K562 (cell line): Measurements from ENCODE around the gene GLIS1. TPM values are rescaled to one million over a fixed set of nuclear protein-coding genes. Genes with fewer than 3 reads are reported as not detected.

Experiments used
- ATAC-seq: fragments of 200-7000 bp; cut with Tn5 transposase; 3 replicates; pipeline ENCODE4 v1.9.1; 2020; ENCODE audit warnings: moderate library complexity
- BruUV-seq: library from RNA; stranded (reverse); fragments of 400-500 nt; replicated peaks from 2 replicates; lab custom pipeline; 2021; lab: Mats Ljungman, UMichigan
- CTCF ChIA-PET: fragments of 300-600 bp; formaldehyde crosslinking; extraction: SDS; loops from one replicate; lab custom pipeline; 2021; ENCODE audit warnings: low intra/inter-chr PET ratio; lab: Yijun Ruan, JAX
- POLR2A ChIA-PET: fragments of 300-600, 350-650 bp; sonication (Branson Sonifier 250); formaldehyde crosslinking; extraction: SDS; loops from one replicate; lab custom pipeline; 2021; ENCODE audit warnings: antibody characterized with exemption, inconsistent platforms; lab: Yijun Ruan, JAX
- DNase-seq, 4 experiments: peaks; one replicate each; pipeline versions ENCODE4 v3.0.0 to v3.0.0-alpha.2; 2011 to 2018; ENCODE audit warnings: low spot score in 3 of 4, mixed read lengths in 3 of 4; ENCODE audit errors: extremely low read depth in 1 of 4
- FAIRE-seq: peaks from 2 replicates; lab custom pipeline; 2011; peaks lifted over from hg19 to GRCh38; lab: Jason Lieb, UNC
- H2AFZ ChIP-seq: 2 replicates; pipeline ENCODE4 v1.6.0; 2011; ENCODE audit warnings: low read depth, low read length, control low read depth, inconsistent platforms
- H3K27ac ChIP-seq: fragments of 200-600 bp; 3 replicates; pipeline ENCODE4 v1.8.0; 2011; ENCODE audit warnings: low read depth, mild to moderate bottlenecking, control low read depth, inconsistent platforms, low read length, moderate library complexity, mixed read lengths; ENCODE audit errors: extremely low read depth
- H3K27me3 ChIP-seq, 2 experiments: fragments of 300-600 bp in 1 of 2; 2 replicates in 1 of 2; 3 replicates in 1 of 2; pipeline versions ENCODE4 v1.6.0 to v1.8.0; 2011; ENCODE audit warnings: inconsistent platforms in 2 of 2, low read length in 2 of 2, mild to moderate bottlenecking in 1 of 2, mixed read lengths in 1 of 2, moderate library complexity in 1 of 2; ENCODE audit not compliant: control insufficient read depth in 2 of 2, insufficient read depth in 2 of 2
- H3K36me3 ChIP-seq: fragments of 300-600 bp; 3 replicates; pipeline ENCODE4 v1.8.0; 2011; ENCODE audit warnings: mild to moderate bottlenecking, low read length, inconsistent platforms; ENCODE audit not compliant: control insufficient read depth, insufficient read depth
- H3K4me1 ChIP-seq, 2 experiments: fragments of 200-600 bp in 1 of 2; replicated peaks in 1 of 2; 2 replicates in 1 of 2; 3 replicates in 1 of 2; pipeline versions ENCODE4 v1.5.1 to v1.8.0; 2011; ENCODE audit warnings: inconsistent platforms in 2 of 2, low read length in 2 of 2, mild to moderate bottlenecking in 1 of 2, mixed read lengths in 1 of 2, moderate library complexity in 1 of 2; ENCODE audit not compliant: control insufficient read depth in 2 of 2, insufficient read depth in 2 of 2
- H3K4me2 ChIP-seq: 2 replicates; pipeline ENCODE4 v1.6.1; 2011; ENCODE audit warnings: low read length, control low read depth, inconsistent platforms, mixed read lengths; ENCODE audit not compliant: insufficient read depth
- H3K4me3 ChIP-seq: fragments of 200-600 bp; sonication (generic), shearing (Covaris generic); 2 replicates; pipeline ENCODE4 v1.5.1; 2016; ENCODE audit warnings: control low read depth, inconsistent platforms
- H3K79me2 ChIP-seq: fragments of 200-600 bp; 3 replicates; pipeline ENCODE4 v1.8.0; 2011; ENCODE audit warnings: low read length, inconsistent platforms; ENCODE audit not compliant: control insufficient read depth, insufficient read depth
- H3K9ac ChIP-seq, 2 experiments: 2 replicates each; pipeline versions ENCODE4 v1.6.0 to v1.6.1; 2011; ENCODE audit warnings: low read depth in 2 of 2, low read length in 2 of 2, control low read depth in 1 of 2, inconsistent platforms in 1 of 2, mild to moderate bottlenecking in 1 of 2, mixed read lengths in 1 of 2; ENCODE audit not compliant: insufficient read depth in 1 of 2
- H3K9me1 ChIP-seq: one replicate; pipeline ENCODE4 v1.6.0; 2011; ENCODE audit warnings: inconsistent platforms, mild to moderate bottlenecking, low read length, moderate library complexity; ENCODE audit not compliant: control insufficient read depth, insufficient read depth
- H3K9me3 ChIP-seq: replicated peaks from 2 replicates; pipeline ENCODE4 v1.5.1; 2011; ENCODE audit warnings: low read depth, low read length, inconsistent platforms; ENCODE audit not compliant: control insufficient read depth, insufficient read depth
- H4K20me1 ChIP-seq: replicated peaks from 2 replicates; pipeline ENCODE4 v1.6.1; 2011; ENCODE audit warnings: low read length, inconsistent platforms, mixed read lengths; ENCODE audit not compliant: control insufficient read depth, insufficient read depth
- ARNT ChIP-seq, 2 experiments: fragments of 450-650 bp; IDR thresholded peaks; 2 replicates each; pipeline ENCODE4 v1.6.1; 2016; ENCODE audit warnings: mild to moderate bottlenecking in 1 of 2
- ATF1 ChIP-seq, 2 experiments: fragments of 450-650 bp in 1 of 2; IDR thresholded peaks; 2 replicates each; pipeline ENCODE4 v1.6.1; 2016; ENCODE audit warnings: missing compliant biosample characterization in 1 of 2, missing genetic modification characterization in 1 of 2
- ATF3 ChIP-seq, 2 experiments: fragments of 450-650 bp in 1 of 2; sonication (generic) in 1 of 2; formaldehyde crosslinking in 1 of 2; IDR thresholded peaks in 1 of 2; conservative IDR thresholded peaks in 1 of 2; 2 replicates each; pipeline versions ENCODE4 v1.6.1 to v1.8.1; 2016 to 2023; ENCODE audit warnings: mild to moderate bottlenecking in 2 of 2, moderate library complexity in 2 of 2, inconsistent platforms in 1 of 2, missing genetic modification reagents in 1 of 2
- CBX3 ChIP-seq, 2 experiments: IDR thresholded peaks; 1 replicate in 1 of 2; 2 replicates in 1 of 2; pipeline ENCODE4 v1.6.1; 2012; ENCODE audit warnings: inconsistent platforms in 2 of 2, low read length in 2 of 2, borderline replicate concordance in 1 of 2, control low read depth in 1 of 2
- CC2D1A ChIP-seq: fragments of 450-650 bp; IDR thresholded peaks from 2 replicates; pipeline ENCODE4 v1.6.1; 2017; ENCODE audit warnings: mild to moderate bottlenecking
- CCAR2 ChIP-seq: fragments of 200-400 bp; formaldehyde crosslinking; IDR thresholded peaks from 2 replicates; pipeline ENCODE4 v1.6.1; 2017; ENCODE audit warnings: mild to moderate bottlenecking, low read depth, low read length
- CEBPG ChIP-seq, 3 experiments: fragments of 200-800 bp in 1 of 3; sonication (Bioruptor generic) in 1 of 3; sonication (generic) in 1 of 3; formaldehyde crosslinking in 1 of 3; IDR thresholded peaks in 2 of 3; conservative IDR thresholded peaks in 1 of 3; 2 replicates each; pipeline versions ENCODE4 v1.6.1 to v1.8.0; 2016 to 2022; ENCODE audit warnings: missing compliant biosample characterization in 2 of 3, missing genetic modification characterization in 2 of 3, mild to moderate bottlenecking in 1 of 3, missing genetic modification reagents in 1 of 3
- CREBBP ChIP-seq: IDR thresholded peaks from one replicate; pipeline ENCODE4 v1.6.1; 2012; ENCODE audit warnings: low read depth, mild to moderate bottlenecking, control low read depth, inconsistent platforms, low read length
- EHMT2 ChIP-seq: fragments of 450-650 bp; IDR thresholded peaks from 2 replicates; pipeline ENCODE4 v1.6.1; 2018; ENCODE audit warnings: antibody characterized with exemption
- KDM1A ChIP-seq, 2 experiments: fragments of 450-650 bp; IDR thresholded peaks; 2 replicates each; pipeline ENCODE4 v1.6.1; 2016; ENCODE audit warnings: mild to moderate bottlenecking in 2 of 2
- LEF1 ChIP-seq: fragments of 450-650 bp; IDR thresholded peaks from 2 replicates; pipeline ENCODE4 v1.6.1; 2016; ENCODE audit warnings: mild to moderate bottlenecking
- MCM7 ChIP-seq, 2 experiments: fragments of 450-650 bp; IDR thresholded peaks; 2 replicates each; pipeline ENCODE4 v1.6.1; 2016 to 2018
- PHF20 ChIP-seq: fragments of 450-650 bp; IDR thresholded peaks from 2 replicates; pipeline ENCODE4 v1.6.1; 2018; ENCODE audit not compliant: partially characterized antibody
- PTTG1 ChIP-seq: fragments of 450-650 bp; IDR thresholded peaks from 2 replicates; pipeline ENCODE4 v1.6.1; 2016; ENCODE audit warnings: low read depth, mild to moderate bottlenecking, missing genetic modification characterization, missing compliant biosample characterization
- SMC3 ChIP-seq: conservative IDR thresholded peaks from 2 replicates; pipeline ENCODE4 v1.6.1; 2011; ENCODE audit warnings: low read depth, low read length, improper control_type of control experiment; ENCODE audit not compliant: insufficient read depth
- SOX6 ChIP-seq: fragments of 450-650 bp; IDR thresholded peaks from 2 replicates; pipeline ENCODE4 v1.6.1; 2014; ENCODE audit warnings: mild to moderate bottlenecking
- WHSC1 ChIP-seq: IDR thresholded peaks from one replicate; pipeline ENCODE4 v1.6.1; 2012; ENCODE audit warnings: low read length, control low read depth, inconsistent platforms
- ZEB2 ChIP-seq: fragments of 450-650 bp; IDR thresholded peaks from 2 replicates; pipeline ENCODE4 v1.6.1; 2016
- WGBS: fragments of 100-300 bp; shearing (Covaris generic); methylation state at CpG from one replicate; pipeline ENCODE4 v1.1.6; 2016; ENCODE audit warnings: low coverage, mixed read lengths; ENCODE audit not compliant: insufficient coverage; ENCODE audit errors: missing lambda C conversion rate; 5-methylcytosine and 5-hydroxymethylcytosine counted together
- in situ Hi-C: fragments of 300-500 bp; cut with MboI; formaldehyde crosslinking; loops from 4 replicates; pipeline ENCODE4 v1.15.0; 2018; ENCODE audit warnings: inconsistent platforms, mixed read lengths
- intact Hi-C: fragments of 100-400 bp; cut with micrococcal nuclease; formaldehyde crosslinking; loops from 2 replicates; pipeline ENCODE4 v1.14.2; 2022
- polyA plus RNA-seq, 8 experiments: library from polyadenylated mRNA; depleted of rRNA in 4 of 8; stranded (reverse) in 5 of 8; unstranded in 3 of 8; fragments of >200 nt; fragmentation: Nextera tagmentation in 2 of 8; fragmentation: Illumina TruSeq in 1 of 8; extraction: Ambion mirVana in 2 of 8; extraction: Trizol in 1 of 8; gene quantifications; 2 replicates each; pipeline versions ENCODE4 v1.2.1 to v1.2.3, GENCODE V29; 2011 to 2014; ENCODE audit warnings: inconsistent platforms in 1 of 8, missing spikeins in 1 of 8
- total RNA-seq, 7 experiments: library from RNA; depleted of rRNA in 6 of 7; stranded (reverse); fragments of >200 nt in 6 of 7; fragmentation: Illumina TruSeq in 2 of 7; extraction: Trizol in 2 of 7; gene quantifications; 2 replicates each; pipeline versions ENCODE4 v1.2.1 to v1.2.3, GENCODE V29; 2011 to 2021; ENCODE audit warnings: low replicate concordance in 1 of 7

Gene GLIS1
- total and polyA plus RNA-seq, 9 of the 15 experiments (the other 6 are each of a cell fraction or from before 2014, with no cell fraction given), result not detected

DNA sequence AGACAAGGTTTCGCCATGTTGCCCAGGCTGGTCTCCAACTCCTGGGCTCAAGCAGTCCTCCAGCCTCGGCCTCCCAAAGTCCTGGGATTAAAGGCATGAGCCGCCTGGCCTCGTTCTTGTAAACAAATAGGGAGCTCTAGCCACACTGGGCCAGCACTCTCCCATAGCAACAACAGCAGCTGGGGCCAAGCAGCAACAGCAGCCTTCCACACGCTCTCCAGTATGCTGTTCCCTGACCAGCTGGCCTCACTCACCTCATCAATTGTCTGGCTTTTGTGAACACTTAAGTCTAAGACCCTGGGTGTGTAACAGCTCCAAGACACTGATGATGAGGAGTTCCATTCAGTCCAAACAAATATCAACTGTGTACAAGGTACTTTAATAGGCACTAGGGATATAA is 16.9 kb upstream of the GLIS1 start (continued):
- TF ChIP-seq CREBBP (no peak), PHF20 (no peak), CCAR2 (no peak), LEF1 (no peak), PTTG1 (tag) (no peak), WHSC1 (no peak), MCM7 (IDR thresholded peaks at IDR 0.05) (no peak)

DNA sequence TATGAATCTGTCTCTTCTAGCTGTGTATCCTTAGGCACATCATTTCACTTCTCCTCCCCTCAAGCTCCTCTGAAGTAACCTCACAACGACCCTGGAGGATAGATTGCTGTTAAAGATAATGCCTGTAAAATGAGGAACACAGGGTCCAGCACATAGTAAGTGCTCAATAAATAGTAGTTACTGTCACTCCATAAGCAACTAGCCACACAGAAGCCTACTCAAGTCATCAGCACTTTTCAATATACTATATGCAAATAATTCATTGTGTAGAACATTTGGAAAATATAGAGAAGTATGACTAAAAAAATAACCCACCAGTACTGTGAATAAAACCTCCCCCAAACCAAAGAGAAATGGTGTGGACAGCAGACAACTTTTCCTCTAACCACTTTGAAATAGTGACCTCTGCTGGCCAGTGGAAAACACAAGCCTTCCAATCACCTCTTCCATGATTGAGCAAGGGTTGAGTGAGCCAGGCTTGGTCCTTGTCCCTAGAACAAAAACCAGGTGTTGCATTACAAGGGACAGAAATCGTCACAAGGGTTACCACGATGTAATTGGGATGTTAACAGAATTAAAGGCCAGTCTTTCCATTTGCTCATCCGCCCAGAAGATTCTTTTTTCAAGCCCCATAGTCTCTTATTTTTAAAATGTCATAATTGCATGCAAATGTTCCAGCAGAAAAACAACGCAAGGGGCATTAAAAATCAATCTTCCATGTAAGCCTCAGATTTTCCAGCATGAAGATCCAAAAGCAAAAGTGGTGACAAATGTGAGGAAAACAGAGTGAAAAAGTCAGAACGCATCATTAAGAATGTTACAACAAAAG is 15.7 kb upstream of the GLIS1 start:
- Histone ChIP-seq H2AFZ (no peak overlapping the region), H3K9me3 (no peaks in the 10 kb centered on the region), H3K27me3 (peaks cover 5 to 6% of the 10 kb centered on the region in 2 experiments; a peak in 1 of 5 replicates), H4K20me1 (no peaks in the 10 kb centered on the region), H3K27ac (no peak overlapping the region), H3K4me2 (no peak overlapping the region), H3K9ac (no peak overlapping the region), H3K79me2 (no peaks in the 10 kb centered on the region), H3K9me1 (no peaks in the 10 kb centered on the region), H3K36me3 (no peaks in the 10 kb centered on the region), H3K4me3 (no peak overlapping the region), H3K4me1 (no peaks in the 10 kb centered on the region)
- ATAC-seq (peak; percentile 95), DNase-seq (peak; percentile 65 to 73 (median 68)), FAIRE-seq (peak; percentile 97)
- 12% methylated on average over 6 of the region's 6 CpGs for WGBS
- intact Hi-C loops, result loop anchor here (1.0 kb wide), 2 partner anchors 39 to 269 kb away; no protein-coding TSS in a partner anchor
- POLR2A ChIA-PET, result interaction anchor here (0.6 kb wide), 1 partner anchor 161 kb away, joined by 5 read pairs; no protein-coding TSS in a partner anchor
- in situ Hi-C loops, result loop anchor here (5.0 kb wide), 1 partner anchor 267 kb away; no protein-coding TSS in a partner anchor
- BruUV-seq, result no TSS peak
- CTCF ChIA-PET, result interaction anchor here (0.6 to 1.5 kb wide), 5 partner anchors 39 to 476 kb away, joined by 3 to 12 read pairs (median 4); no protein-coding TSS in a partner anchor
- TF ChIP-seq ATF1 (CRISPR knock-in tag; IDR thresholded peaks at IDR 0.05) (no peak), ATF1 (tag; IDR thresholded peaks at IDR 0.05) (0 out of 2 replicates have a peak, but pooled peaks have one; percentile 11), EHMT2 (peak; percentile 88), SMC3 (peak; percentile 74), ARNT (IDR thresholded peaks at IDR 0.05) (no peak), KDM1A (IDR thresholded peaks at IDR 0.05) (peak; percentile 7 to 24; a peak in 1 of 4 replicates), CBX3 (IDR thresholded peaks at IDR 0.05; ENCODE audit: borderline replicate concordance in 1 of 2, low read length in 2 of 2) (0 out of 3 replicates have a peak, but pooled peaks of 1 of the 2 experiments have one; percentile 64), CEBPG (CRISPR knock-in tag; IDR thresholded peaks at IDR 0.05) (peak; percentile 36; the same call in 1 of the 2 replicates), CEBPG (tag; conservative IDR thresholded peaks at IDR 0.05 in 1 of 2, IDR thresholded peaks at IDR 0.05 in 1 of 2) (peak; percentile 66 to 88), SOX6 (0 out of 2 replicates have a peak, but pooled peaks have one; percentile 25), ATF3 (IDR thresholded peaks at IDR 0.05) (no peak), ATF3 (CRISPR knock-in tag; conservative IDR thresholded peaks at IDR 0.05) (no peak), CC2D1A (0 out of 2 replicates have a peak, but pooled peaks have one; percentile 49), ZEB2 (no peak)
